HEK293 (cell line): ENCODE results near the gene DST.
A peak's percentile ranks its signal among the peaks of the same experiment; 100 is the strongest.

Source experiments
- CTCF ChIA-PET: fragments of 350-600 bp; formaldehyde crosslinking; extraction: SDS; loops from one replicate; lab custom pipeline; 2021; ENCODE audit warnings: antibody characterized with exemption; lab: Yijun Ruan, JAX
- POLR2A ChIA-PET: fragments of 300-600 bp; formaldehyde crosslinking; extraction: SDS; loops from one replicate; lab custom pipeline; 2020; ENCODE audit warnings: antibody characterized with exemption, inconsistent platforms; lab: Yijun Ruan, JAX
- H3K27ac ChIP-seq: fragments of 200-500 bp; sonication (Bioruptor generic); 2 replicates; pipeline ENCODE4 v1.5.1; 2014; ENCODE audit warnings: low read depth, low read length, control low read depth, inconsistent platforms; ENCODE audit errors: extremely low read depth
- H3K36me3 ChIP-seq, 2 experiments: fragments of 200-500 bp in 1 of 2; sonication (Bioruptor generic) in 1 of 2; 1 replicate in 1 of 2; 2 replicates in 1 of 2; pipeline ENCODE4 v1.5.1; 2014 to 2017; ENCODE audit warnings: inconsistent platforms in 2 of 2, low read length in 2 of 2; ENCODE audit not compliant: control insufficient read depth in 2 of 2, insufficient read depth in 1 of 2
- H3K4me1 ChIP-seq: fragments of 200-500 bp; sonication (Bioruptor generic); 2 replicates; pipeline ENCODE4 v1.5.1; 2014; ENCODE audit warnings: mild to moderate bottlenecking, low read length, inconsistent platforms; ENCODE audit not compliant: control insufficient read depth, insufficient read depth
- H3K4me3 ChIP-seq: 2 replicates; pipeline ENCODE4 v1.5.1; 2011; ENCODE audit warnings: low read depth, mild to moderate bottlenecking, control low read depth, low read length, moderate library complexity
- H3K9me3 ChIP-seq: fragments of 200-500 bp; sonication (Bioruptor generic); 2 replicates; pipeline ENCODE4 v1.5.1; 2014; ENCODE audit warnings: low read depth, low read length, inconsistent platforms; ENCODE audit not compliant: control insufficient read depth, insufficient read depth
- BCL11B ChIP-seq: fragments of 450-650 bp; formaldehyde crosslinking; IDR thresholded peaks from 2 replicates; pipeline ENCODE4 v1.5.1; 2016; ENCODE audit warnings: low read depth, missing biosample characterization, missing genetic modification characterization
- GLIS2 ChIP-seq: fragments of 450-650 bp; formaldehyde crosslinking; IDR thresholded peaks from 2 replicates; pipeline ENCODE4 v1.5.1; 2016; ENCODE audit warnings: missing biosample characterization, missing genetic modification characterization
- HOXA7 ChIP-seq: sonication (generic); formaldehyde crosslinking; IDR thresholded peaks from 2 replicates; pipeline ENCODE4 v1.8.1; 2022; ENCODE audit warnings: missing genetic modification reagents, borderline replicate concordance
- HOXC10 ChIP-seq: sonication (generic); formaldehyde crosslinking; IDR thresholded peaks from 2 replicates; pipeline ENCODE4 v1.8.1; 2023; ENCODE audit warnings: mild to moderate bottlenecking, missing genetic modification reagents
- KLF16 ChIP-seq: fragments of 450-650 bp; formaldehyde crosslinking; IDR thresholded peaks from 2 replicates; pipeline ENCODE4 v1.5.1; 2017; ENCODE audit warnings: missing biosample characterization, missing genetic modification characterization
- MZF1 ChIP-seq: fragments of 450-650 bp; formaldehyde crosslinking; IDR thresholded peaks from 2 replicates; pipeline ENCODE4 v1.5.1; 2017; ENCODE audit warnings: missing biosample characterization, missing genetic modification characterization, borderline replicate concordance
- OVOL3 ChIP-seq: fragments of 450-650 bp; formaldehyde crosslinking; IDR thresholded peaks from 2 replicates; pipeline ENCODE4 v1.5.1; 2016; ENCODE audit warnings: missing biosample characterization, missing genetic modification characterization
- SCRT2 ChIP-seq: fragments of 450-650 bp; formaldehyde crosslinking; IDR thresholded peaks from 2 replicates; pipeline ENCODE4 v1.5.1; 2016; ENCODE audit warnings: missing biosample characterization, missing genetic modification characterization
- SP7 ChIP-seq: fragments of 450-650 bp; formaldehyde crosslinking; IDR thresholded peaks from 2 replicates; pipeline ENCODE4 v1.5.1; 2016; ENCODE audit warnings: missing biosample characterization, missing genetic modification characterization
- ZBTB48 ChIP-seq: fragments of 450-650 bp; formaldehyde crosslinking; IDR thresholded peaks from 2 replicates; pipeline ENCODE4 v1.5.1; 2016; ENCODE audit warnings: missing biosample characterization, missing genetic modification characterization
- ZBTB6 ChIP-seq: fragments of 450-650 bp; formaldehyde crosslinking; IDR thresholded peaks from 2 replicates; pipeline ENCODE4 v1.5.1; 2017; ENCODE audit warnings: missing biosample characterization, missing genetic modification characterization
- ZFP3 ChIP-seq: fragments of 450-650 bp; formaldehyde crosslinking; IDR thresholded peaks from 2 replicates; pipeline ENCODE4 v1.5.1; 2016; ENCODE audit warnings: low read depth, missing biosample characterization, missing genetic modification characterization
- ZFP69B ChIP-seq: fragments of 450-650 bp; formaldehyde crosslinking; IDR thresholded peaks from 2 replicates; pipeline ENCODE4 v1.5.1; 2016; ENCODE audit warnings: missing biosample characterization, missing genetic modification characterization
- ZNF112 ChIP-seq: fragments of 450-650 bp; formaldehyde crosslinking; IDR thresholded peaks from 2 replicates; pipeline ENCODE4 v1.5.0; 2017; ENCODE audit warnings: missing biosample characterization, missing genetic modification characterization
- ZNF140 ChIP-seq: fragments of 450-650 bp; formaldehyde crosslinking; IDR thresholded peaks from 2 replicates; pipeline ENCODE4 v1.5.1; 2016; ENCODE audit warnings: missing biosample characterization, missing genetic modification characterization
- ZNF175 ChIP-seq: fragments of 450-650 bp; formaldehyde crosslinking; IDR thresholded peaks from 2 replicates; pipeline ENCODE4 v1.5.1; 2016; ENCODE audit warnings: missing biosample characterization, missing genetic modification characterization
- ZNF239 ChIP-seq: fragments of 450-650 bp; formaldehyde crosslinking; IDR thresholded peaks from 2 replicates; pipeline ENCODE4 v1.5.1; 2016; ENCODE audit warnings: missing biosample characterization, missing genetic modification characterization
- ZNF274 ChIP-seq, 2 experiments: fragments of 200-500 bp in 1 of 2; fragments of 450-650 bp in 1 of 2; sonication (Bioruptor generic) in 1 of 2; formaldehyde crosslinking in 1 of 2; IDR thresholded peaks; 2 replicates each; pipeline versions ENCODE4 v1.5.1 to v1.6.1; 2014 to 2016; ENCODE audit warnings: borderline replicate concordance in 1 of 2, inconsistent platforms in 1 of 2, low read length in 1 of 2, missing biosample characterization in 1 of 2, missing genetic modification characterization in 1 of 2
- ZNF280C ChIP-seq: fragments of 450-650 bp; formaldehyde crosslinking; IDR thresholded peaks from 2 replicates; pipeline ENCODE4 v1.5.1; 2016; ENCODE audit warnings: missing biosample characterization, missing genetic modification characterization
- ZNF341 ChIP-seq: fragments of 450-650 bp; formaldehyde crosslinking; IDR thresholded peaks from 2 replicates; pipeline ENCODE4; 2016; ENCODE audit warnings: low read depth, missing biosample characterization, missing genetic modification characterization
- ZNF433 ChIP-seq: fragments of 450-650 bp; formaldehyde crosslinking; IDR thresholded peaks from 2 replicates; pipeline ENCODE4 v1.5.1; 2016; ENCODE audit warnings: missing biosample characterization, missing genetic modification characterization, low read depth
- ZNF558 ChIP-seq: fragments of 450-650 bp; formaldehyde crosslinking; IDR thresholded peaks from 2 replicates; pipeline ENCODE4 v1.5.1; 2016; ENCODE audit warnings: missing biosample characterization, missing genetic modification characterization
- ZNF585B ChIP-seq: fragments of 450-650 bp; formaldehyde crosslinking; IDR thresholded peaks from 2 replicates; pipeline ENCODE4 v1.5.1; 2016; ENCODE audit warnings: missing biosample characterization, missing genetic modification characterization
- ZNF670 ChIP-seq: fragments of 450-650 bp; formaldehyde crosslinking; IDR thresholded peaks from 2 replicates; pipeline ENCODE4 v1.5.1; 2016; ENCODE audit warnings: missing biosample characterization, missing genetic modification characterization, low read depth
- ZNF701 ChIP-seq: fragments of 450-650 bp; formaldehyde crosslinking; IDR thresholded peaks from 2 replicates; pipeline ENCODE4 v1.5.1; 2016; ENCODE audit warnings: missing biosample characterization, missing genetic modification characterization
- ZNF704 ChIP-seq: fragments of 450-650 bp; formaldehyde crosslinking; IDR thresholded peaks from 2 replicates; pipeline ENCODE4 v1.5.1; 2016; ENCODE audit warnings: missing biosample characterization, missing genetic modification characterization
- ZNF776 ChIP-seq: fragments of 450-650 bp; formaldehyde crosslinking; IDR thresholded peaks from 2 replicates; pipeline ENCODE4 v1.5.0; 2017; ENCODE audit warnings: missing biosample characterization, missing genetic modification characterization, borderline replicate concordance
- ZSCAN16 ChIP-seq: fragments of 450-650 bp; formaldehyde crosslinking; IDR thresholded peaks from 2 replicates; pipeline ENCODE4 v1.5.1; 2016; ENCODE audit warnings: missing biosample characterization, missing genetic modification characterization
- TF ChIP-seq, protein P1 (sequence below): fragments of 450-650 bp; formaldehyde crosslinking; IDR thresholded peaks from 2 replicates; pipeline ENCODE4 v1.5.1; 2016; ENCODE audit warnings: missing biosample characterization, missing genetic modification characterization, low read depth

Gene DST

DNA sequence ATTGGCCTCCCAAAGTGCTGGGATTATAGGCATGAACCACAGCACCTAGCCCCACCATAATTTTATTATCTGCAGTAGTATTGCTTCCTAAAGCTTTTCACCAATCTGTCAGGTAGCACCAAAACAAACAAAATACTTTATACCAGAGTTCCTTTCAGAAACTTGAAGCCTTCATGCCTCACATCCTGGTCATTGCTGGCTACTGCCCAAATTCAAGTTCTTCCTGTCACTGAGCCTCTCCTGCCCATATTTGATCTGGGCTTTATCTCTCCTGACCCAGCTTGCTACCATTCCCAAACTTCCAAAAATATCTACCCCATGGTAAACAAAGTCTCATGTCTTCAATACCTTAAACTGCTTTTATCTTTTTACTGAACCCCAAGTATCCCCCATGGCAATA, 34.9 kb upstream of the DST start:
- ChIA-PET CTCF (interaction anchor here (1.6 kb wide), 1 partner anchor 16 kb away, joined by 9 read pairs; no protein-coding TSS in a partner anchor), POLR2A (no interaction called here)
- H3K27ac ChIP-seq: no peak overlapping the region

DNA sequence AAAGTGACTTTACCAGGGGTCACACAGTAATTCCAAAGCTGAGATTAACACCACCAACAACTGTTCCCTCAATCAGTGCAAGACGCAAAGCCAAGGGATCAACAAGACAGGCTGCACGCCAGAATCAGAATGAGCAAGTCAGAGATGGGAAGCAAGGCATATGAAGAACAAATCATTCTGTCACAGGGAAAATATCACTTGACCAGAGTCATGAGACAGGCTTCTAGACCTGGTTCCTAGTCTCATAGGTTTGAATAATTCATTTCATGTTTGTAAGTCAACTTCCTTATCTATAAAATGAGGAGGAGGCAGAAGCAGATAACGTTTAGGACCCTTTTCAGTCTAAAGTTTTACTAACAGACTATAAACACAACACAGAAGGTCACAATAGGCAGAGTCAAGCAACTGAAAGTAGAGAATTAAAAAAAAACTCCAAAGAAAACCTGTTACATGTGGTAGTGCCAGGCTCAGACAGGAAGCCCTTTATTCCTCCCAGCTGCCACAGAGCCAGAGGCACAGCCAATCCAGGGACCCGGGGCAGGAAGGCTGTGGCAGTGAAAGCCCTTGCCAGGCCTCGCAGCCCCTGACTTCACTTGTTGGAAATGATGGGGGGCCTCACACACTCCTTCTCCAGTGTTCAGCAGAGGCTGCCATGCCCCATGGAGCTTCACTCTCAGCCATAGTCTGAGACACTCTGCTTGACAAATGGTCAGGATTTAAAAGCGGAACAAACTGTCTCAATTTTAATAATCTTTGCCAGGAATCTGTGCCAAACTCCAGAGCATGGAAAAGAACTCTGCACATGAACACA, 29.2 kb upstream of the DST start:
- no peak for TF ChIP-seq ZNF670
- no peak for TF ChIP-seq ZNF585B
- TF ChIP-seq SCRT2 (tag by site-specific recombination): peak; percentile 47
- TF ChIP-seq ZNF704 (tag by site-specific recombination): no peak
- TF ChIP-seq ZNF433: no peak
- no peak for TF ChIP-seq ZNF112 (tag by site-specific recombination)
- no peak for TF ChIP-seq ZFP3 (tag by site-specific recombination)
- TF ChIP-seq SP7 (tag by site-specific recombination): no peak
- TF ChIP-seq ZBTB48 (tag by site-specific recombination): 0 out of 2 replicates have a peak, but pooled peaks have one; percentile 13
- Histone ChIP-seq H3K36me3 (no peaks in the 10 kb centered on the region; a peak in 1 of 3 replicates), H3K4me3 (no peak overlapping the region), H3K9me3 (no peaks in the 10 kb centered on the region), H3K27ac (no peak overlapping the region), H3K4me1 (peaks cover 17% of the 10 kb centered on the region)
- POLR2A ChIA-PET: no interaction called here
- CTCF ChIA-PET: interaction anchor here (0.6 to 2.7 kb wide), 6 partner anchors 9 to 49 kb away, joined by 3 to 15 read pairs (median 3); no protein-coding TSS in a partner anchor

More for the DNA sequence above, 34.9 kb upstream of the DST start:
- no peak overlapping the region for H3K4me3 ChIP-seq
- H3K36me3 ChIP-seq: no peaks in the 10 kb centered on the region
- TF ChIP-seq GLIS2 (tag by site-specific recombination) (no peak), ZNF341 (tag by site-specific recombination) (no peak), ZSCAN16 (tag by site-specific recombination) (no peak), ZNF274 (IDR thresholded peaks at IDR 0.05; ENCODE audit: low read length) (no peak), ZNF274 (tag by site-specific recombination; IDR thresholded peaks at IDR 0.05; ENCODE audit: borderline replicate concordance) (no peak), ZNF175 (tag by site-specific recombination) (no peak), KLF16 (tag by site-specific recombination) (no peak), ZNF140 (no peak), ZNF776 (tag by site-specific recombination) (no peak), HOXC10 (CRISPR knock-in tag) (no peak), BCL11B (tag by site-specific recombination) (no peak), OVOL3 (tag by site-specific recombination) (no peak), ZBTB6 (no peak), HOXA7 (CRISPR knock-in tag) (no peak), ZFP69B (tag by site-specific recombination) (no peak), ZNF239 (tag by site-specific recombination) (no peak), ZNF280C (tag by site-specific recombination) (no peak), MZF1 (tag by site-specific recombination) (no peak), ZNF701 (tag by site-specific recombination) (no peak), ZNF558 (no peak)
- TF ChIP-seq, protein P1, sequence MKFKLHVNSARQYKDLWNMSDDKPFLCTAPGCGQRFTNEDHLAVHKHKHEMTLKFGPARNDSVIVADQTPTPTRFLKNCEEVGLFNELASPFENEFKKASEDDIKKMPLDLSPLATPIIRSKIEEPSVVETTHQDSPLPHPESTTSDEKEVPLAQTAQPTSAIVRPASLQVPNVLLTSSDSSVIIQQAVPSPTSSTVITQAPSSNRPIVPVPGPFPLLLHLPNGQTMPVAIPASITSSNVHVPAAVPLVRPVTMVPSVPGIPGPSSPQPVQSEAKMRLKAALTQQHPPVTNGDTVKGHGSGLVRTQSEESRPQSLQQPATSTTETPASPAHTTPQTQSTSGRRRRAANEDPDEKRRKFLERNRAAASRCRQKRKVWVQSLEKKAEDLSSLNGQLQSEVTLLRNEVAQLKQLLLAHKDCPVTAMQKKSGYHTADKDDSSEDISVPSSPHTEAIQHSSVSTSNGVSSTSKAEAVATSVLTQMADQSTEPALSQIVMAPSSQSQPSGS: no peak
- H3K4me1 ChIP-seq: no peaks in the 10 kb centered on the region
- no peaks in the 10 kb centered on the region for H3K9me3 ChIP-seq
